Endothelial cell of umbilical vein (primary cell): Measurements from ENCODE around the gene CCN2. TPM values are rescaled to one million over a fixed set of nuclear protein-coding genes. Genes with fewer than 3 reads are reported as not detected.

Experiments
- BruUV-seq: library from RNA; stranded (reverse); fragments of 400-500 nt; replicated peaks from 2 replicates; lab custom pipeline; 2021; lab: Mats Ljungman, UMichigan
- CTCF ChIA-PET: fragments of 300-600, 350-600 bp; sonication (Branson Sonifier 250); formaldehyde crosslinking; loops from one replicate; lab custom pipeline; 2021; ENCODE audit warnings: antibody characterized with exemption, inconsistent platforms; lab: Charles Lee
- POLR2A ChIA-PET: fragments of 300-600, 350-600 bp; sonication (Branson Sonifier 250); formaldehyde crosslinking; loops from one replicate; lab custom pipeline; 2021; ENCODE audit warnings: antibody characterized with exemption, inconsistent platforms; lab: Charles Lee
- DNase-seq: peaks from one replicate; pipeline ENCODE4 v3.0.0-alpha.2; 2011; ENCODE audit warnings: low read depth, low spot score
- FAIRE-seq: peaks from 2 replicates; lab custom pipeline; 2011; peaks lifted over from hg19 to GRCh38; lab: Jason Lieb, UNC
- H2AFZ ChIP-seq: 2 replicates; pipeline ENCODE4 v1.6.0; 2012; ENCODE audit warnings: low read depth, low read length, control low read depth, inconsistent platforms
- H3K27ac ChIP-seq: 2 replicates; pipeline ENCODE4 v1.5.1; 2011; ENCODE audit warnings: low read depth, mild to moderate bottlenecking, control low read depth, low read length, moderate library complexity; ENCODE audit not compliant: insufficient read depth
- H3K27me3 ChIP-seq, 2 experiments: 2 replicates each; pipeline versions ENCODE4 v1.6.0 to v1.6.1; 2011; ENCODE audit warnings: low read length in 2 of 2, mixed read lengths in 1 of 2; ENCODE audit not compliant: control insufficient read depth in 2 of 2, insufficient read depth in 2 of 2
- H3K36me3 ChIP-seq, 2 experiments: 2 replicates in 1 of 2; 3 replicates in 1 of 2; pipeline ENCODE4 v1.5.1; 2011; ENCODE audit warnings: low read length in 2 of 2, mild to moderate bottlenecking in 1 of 2, moderate library complexity in 1 of 2; ENCODE audit not compliant: control insufficient read depth in 2 of 2, insufficient read depth in 2 of 2; ENCODE audit errors: extremely low read depth in 1 of 2
- H3K4me1 ChIP-seq: 3 replicates; pipeline ENCODE4 v1.5.1; 2011; ENCODE audit warnings: mild to moderate bottlenecking, low read length; ENCODE audit not compliant: control insufficient read depth, insufficient read depth; ENCODE audit errors: extremely low read depth
- H3K4me2 ChIP-seq: 2 replicates; pipeline ENCODE4 v1.6.1; 2011; ENCODE audit warnings: low read length, control low read depth, mixed read lengths; ENCODE audit not compliant: insufficient read depth
- H3K4me3 ChIP-seq, 3 experiments: fragments of 200-600 bp in 1 of 3; sonication (generic), shearing (Covaris generic) in 1 of 3; replicated peaks in 1 of 3; 2 replicates each; pipeline ENCODE4 v1.5.1; 2011 to 2016; ENCODE audit warnings: control low read depth in 3 of 3, low read length in 3 of 3, mild to moderate bottlenecking in 2 of 3, inconsistent platforms in 1 of 3, low read depth in 1 of 3, moderate library complexity in 1 of 3; ENCODE audit not compliant: insufficient read depth in 1 of 3
- H3K79me2 ChIP-seq: 2 replicates; pipeline ENCODE4 v1.6.0; 2012; ENCODE audit warnings: low read length, inconsistent platforms; ENCODE audit not compliant: control insufficient read depth, insufficient read depth
- H3K9ac ChIP-seq: replicated peaks from 2 replicates; pipeline ENCODE3; 2011; ENCODE audit warnings: low read length, control low read depth; ENCODE audit not compliant: insufficient read depth; ENCODE audit errors: extremely low read depth
- H3K9me1 ChIP-seq: replicated peaks from 3 replicates; pipeline ENCODE4 v1.6.0; 2011; ENCODE audit warnings: mild to moderate bottlenecking, low read length; ENCODE audit not compliant: control insufficient read depth, insufficient read depth; ENCODE audit errors: extremely low read depth
- H3K9me3 ChIP-seq: replicated peaks from 2 replicates; pipeline ENCODE4 v1.5.1; 2012; ENCODE audit warnings: low read length, inconsistent platforms; ENCODE audit not compliant: control insufficient read depth, insufficient read depth
- H4K20me1 ChIP-seq: replicated peaks from 2 replicates; pipeline ENCODE3; 2011; ENCODE audit warnings: mild to moderate bottlenecking, low read length; ENCODE audit not compliant: control insufficient read depth, insufficient read depth; ENCODE audit errors: extremely low read depth
- EZH2 ChIP-seq: IDR thresholded peaks from 2 replicates; pipeline ENCODE4 v1.6.1; 2012; ENCODE audit warnings: borderline replicate concordance, low read depth, mild to moderate bottlenecking, moderate library complexity, low read length, inconsistent platforms; ENCODE audit not compliant: severe bottlenecking
- FOS ChIP-seq: IDR thresholded peaks from 2 replicates; pipeline ENCODE4 v1.6.1; 2011; ENCODE audit warnings: mild to moderate bottlenecking, low read length, moderate library complexity, borderline replicate concordance; ENCODE audit not compliant: insufficient read depth
- JUN ChIP-seq: IDR thresholded peaks from 2 replicates; pipeline ENCODE4 v1.6.1; 2011; ENCODE audit warnings: borderline replicate concordance, low read depth; ENCODE audit not compliant: insufficient read length, insufficient read depth
- MYC ChIP-seq: IDR thresholded peaks from one replicate; pipeline ENCODE4 v1.6.1; 2011; ENCODE audit warnings: mild to moderate bottlenecking, low read depth, low read length
- POLR2A ChIP-seq: IDR thresholded peaks from 2 replicates; pipeline ENCODE4 v1.6.1; 2012; ENCODE audit warnings: low read depth, mild to moderate bottlenecking, control low read depth, low read length
- POLR2AphosphoS5 ChIP-seq: IDR thresholded peaks from 2 replicates; pipeline ENCODE4 v1.6.1; 2012; ENCODE audit warnings: low read depth, mild to moderate bottlenecking, control low read depth, low read length, moderate library complexity; ENCODE audit not compliant: insufficient read depth
- dilution Hi-C: fragments of 300-500 bp; cut with MboI; formaldehyde crosslinking; loops from one replicate; pipeline ENCODE4 v1.15.0; 2019; ENCODE audit warnings: low sequenced_read_pairs; ENCODE audit not compliant: extremely low pct_ligation_motif_present
- intact Hi-C: fragments of 100-400 bp; cut with micrococcal nuclease; formaldehyde crosslinking; loops from one replicate; pipeline ENCODE4 v1.10.0; 2022
- polyA plus RNA-seq, 4 experiments: library from polyadenylated mRNA; depleted of rRNA in 3 of 4; stranded (reverse) in 3 of 4; unstranded in 1 of 4; fragments of >200 nt; gene quantifications; 2 replicates each; pipeline versions ENCODE4 v1.2.1 to v1.2.3, GENCODE V29; 2011 to 2012; ENCODE audit warnings: missing spikeins in 1 of 4
- total RNA-seq: library from RNA; stranded (reverse); gene quantifications from 2 replicates; pipeline ENCODE4 v1.2.3, GENCODE V29; 2021

Gene CCN2
- total and polyA plus RNA-seq, 2 donors (not counting 3 experiments of a cell fraction or from before 2014, with no cell fraction given) = 1,926 to 2,488 TPM

GRCh38 chr6:131995917-131996316 is 44.7 kb upstream of the CCN2 start:
- Histone ChIP-seq H3K27ac (peak overlapping the region; percentile 37), H3K79me2 (no peaks in the 10 kb centered on the region), H3K9me3 (no peaks in the 10 kb centered on the region), H2AFZ (no peak overlapping the region), H3K4me3 (no peak overlapping the region), H3K36me3 (no peaks in the 10 kb centered on the region), H3K27me3 (no peaks in the 10 kb centered on the region), H3K9me1 (no peaks in the 10 kb centered on the region), H4K20me1 (no peaks in the 10 kb centered on the region), H3K4me2 (peak overlapping the region; percentile 1), H3K4me1 (peaks cover 11% of the 10 kb centered on the region), H3K9ac (no peak overlapping the region)
- intact Hi-C loops = loop anchor here (1.0 kb wide), 1 partner anchor 10 kb away; no protein-coding TSS in a partner anchor
- ChIA-PET CTCF (interaction anchor here (0.6 to 1.5 kb wide), 8 partner anchors 8 to 223 kb away, joined by 3 to 6 read pairs (median 3); no protein-coding TSS in a partner anchor), POLR2A (interaction anchor here (0.6 kb wide), 1 partner anchor 44 kb away, joined by 5 read pairs; the partner anchor contains the start of gene CCN2)
- TF ChIP-seq JUN (peak; percentile 90), POLR2AphosphoS5 (peak; percentile 34), POLR2A (no peak), FOS (peak; percentile 99)
- FAIRE-seq (peak; percentile 91), DNase-seq (peak; percentile 88)
- dilution Hi-C loops = no loop called here
- BruUV-seq = no TSS peak

DNA sequence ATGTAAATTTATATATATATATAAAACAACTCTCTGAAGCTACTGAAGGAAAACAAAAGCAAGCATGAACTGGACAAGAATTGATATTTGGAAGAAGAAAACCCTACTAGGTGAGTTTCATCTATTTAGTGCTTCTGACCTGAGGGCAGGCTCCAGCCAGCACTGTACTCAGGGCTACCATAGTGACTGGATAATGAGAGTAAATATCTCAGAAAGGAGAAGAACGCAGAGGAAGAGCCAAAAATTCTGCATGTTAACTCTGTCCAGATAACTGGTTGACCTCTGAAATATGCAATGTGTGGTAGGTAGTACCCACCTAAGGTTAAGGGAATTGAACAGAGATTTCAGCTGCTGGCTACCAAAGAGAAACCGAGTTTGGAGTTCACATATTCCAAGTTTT is 41.4 kb upstream of the CCN2 start:
- H2AFZ ChIP-seq = no peak overlapping the region
- no peak overlapping the region for H3K4me3 ChIP-seq
- no peak overlapping the region for H3K9ac ChIP-seq
- no peaks in the 10 kb centered on the region for H3K9me3 ChIP-seq
- H3K79me2 ChIP-seq = no peaks in the 10 kb centered on the region
- no peaks in the 10 kb centered on the region for H3K27me3 ChIP-seq
- FAIRE-seq (no peak), DNase-seq (no peak)
- BruUV-seq = no TSS peak
- ChIA-PET CTCF (no interaction called here), POLR2A (no interaction called here)
- dilution Hi-C loops (no loop called here), intact Hi-C loops (no loop called here)
- no peaks in the 10 kb centered on the region for H3K36me3 ChIP-seq
- H4K20me1 ChIP-seq = no peaks in the 10 kb centered on the region
- no peaks in the 10 kb centered on the region for H3K9me1 ChIP-seq
- H3K4me2 ChIP-seq = no peak overlapping the region
- peaks cover 11% of the 10 kb centered on the region for H3K4me1 ChIP-seq
- no peak overlapping the region for H3K27ac ChIP-seq
- TF ChIP-seq MYC (no peak), POLR2AphosphoS5 (no peak), EZH2 (no peak)
